ENCODE data around the gene IL36RN.

The IL36RN gene

DNA sequence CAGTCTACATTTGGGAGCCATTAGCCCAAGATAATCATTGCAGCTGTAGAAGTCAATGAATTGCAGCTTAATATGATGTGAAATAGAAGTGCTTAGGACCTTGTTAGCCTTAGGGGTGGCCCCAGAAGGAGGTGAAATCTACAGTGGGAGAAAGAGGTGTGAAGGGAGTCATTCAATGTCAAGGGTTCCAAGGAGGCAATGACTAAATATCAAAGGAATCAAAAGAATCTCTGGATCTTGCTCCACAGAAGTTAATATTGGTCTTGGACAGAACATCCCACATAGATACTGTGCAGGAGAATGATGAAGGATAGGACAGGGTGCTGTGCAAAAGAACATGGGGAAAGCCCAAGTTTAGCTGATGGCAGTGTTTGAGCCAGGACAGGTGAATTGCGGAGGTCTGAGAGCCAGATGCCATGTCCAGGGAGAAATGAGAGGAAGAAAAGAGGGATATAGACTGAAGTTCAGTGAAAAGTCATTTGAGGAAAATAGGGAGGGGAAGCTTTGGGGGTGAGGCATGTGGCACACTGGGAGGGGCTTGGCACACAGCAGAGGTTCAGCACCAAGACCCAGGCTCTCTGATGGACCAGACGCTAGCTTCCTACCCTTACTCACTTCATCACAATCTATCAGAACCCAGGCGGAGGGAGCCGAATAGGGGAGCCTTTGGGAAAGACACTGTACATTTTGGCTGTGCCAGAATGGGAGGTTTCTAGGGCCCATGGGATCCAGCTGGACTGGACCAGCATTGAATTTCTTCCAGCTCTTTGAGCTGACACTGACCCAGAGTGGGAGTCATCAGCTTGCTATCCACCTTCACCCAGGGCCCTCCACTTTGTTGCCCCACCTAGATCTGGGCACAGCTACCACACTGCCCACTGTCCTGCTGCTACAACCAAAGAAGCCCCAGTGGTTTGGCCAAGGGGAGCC, 10.9 kb downstream of the IL36RN start:
- no peak for DNase-seq (ENCODE audit: low read depth)
- TF ChIP-seq, protein P1, sequence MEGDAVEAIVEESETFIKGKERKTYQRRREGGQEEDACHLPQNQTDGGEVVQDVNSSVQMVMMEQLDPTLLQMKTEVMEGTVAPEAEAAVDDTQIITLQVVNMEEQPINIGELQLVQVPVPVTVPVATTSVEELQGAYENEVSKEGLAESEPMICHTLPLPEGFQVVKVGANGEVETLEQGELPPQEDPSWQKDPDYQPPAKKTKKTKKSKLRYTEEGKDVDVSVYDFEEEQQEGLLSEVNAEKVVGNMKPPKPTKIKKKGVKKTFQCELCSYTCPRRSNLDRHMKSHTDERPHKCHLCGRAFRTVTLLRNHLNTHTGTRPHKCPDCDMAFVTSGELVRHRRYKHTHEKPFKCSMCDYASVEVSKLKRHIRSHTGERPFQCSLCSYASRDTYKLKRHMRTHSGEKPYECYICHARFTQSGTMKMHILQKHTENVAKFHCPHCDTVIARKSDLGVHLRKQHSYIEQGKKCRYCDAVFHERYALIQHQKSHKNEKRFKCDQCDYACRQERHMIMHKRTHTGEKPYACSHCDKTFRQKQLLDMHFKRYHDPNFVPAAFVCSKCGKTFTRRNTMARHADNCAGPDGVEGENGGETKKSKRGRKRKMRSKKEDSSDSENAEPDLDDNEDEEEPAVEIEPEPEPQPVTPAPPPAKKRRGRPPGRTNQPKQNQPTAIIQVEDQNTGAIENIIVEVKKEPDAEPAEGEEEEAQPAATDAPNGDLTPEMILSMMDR (conservative IDR thresholded peaks at IDR 0.05; ENCODE audit: control insufficient read depth, insufficient read depth, low read depth, low read length) = no peak

DNA sequence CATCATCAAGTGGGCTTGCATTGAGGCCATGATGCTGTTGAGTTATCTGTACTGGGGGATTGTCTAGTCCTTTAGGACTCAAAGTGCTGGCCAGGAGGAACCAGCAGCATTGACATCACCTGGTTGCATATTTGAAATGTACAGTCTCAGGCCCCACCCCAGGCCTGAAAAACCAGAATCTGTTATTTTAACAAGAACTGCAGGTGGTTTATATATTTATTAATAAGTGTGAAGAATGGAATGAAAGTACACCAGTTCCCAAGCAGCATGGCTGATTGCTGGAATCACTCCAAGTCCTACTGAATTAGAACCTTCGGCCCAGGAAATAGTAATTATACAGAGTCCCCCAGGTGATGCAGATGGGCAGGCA, 11.6 kb downstream of the IL36RN start:
- TF ChIP-seq, protein P1 (conservative IDR thresholded peaks at IDR 0.05; ENCODE audit: control insufficient read depth, insufficient read depth, low read depth, low read length) = no peak
- no peak for DNase-seq (ENCODE audit: low read depth)
- no peak overlapping the region for H3K4me3 ChIP-seq (ENCODE audit: control insufficient read depth, low read depth, low read length)

More for the DNA sequence above, 10.9 kb downstream of the IL36RN start:
- H3K4me3 ChIP-seq (ENCODE audit: control insufficient read depth, low read depth, low read length) = no peak overlapping the region

DNA sequence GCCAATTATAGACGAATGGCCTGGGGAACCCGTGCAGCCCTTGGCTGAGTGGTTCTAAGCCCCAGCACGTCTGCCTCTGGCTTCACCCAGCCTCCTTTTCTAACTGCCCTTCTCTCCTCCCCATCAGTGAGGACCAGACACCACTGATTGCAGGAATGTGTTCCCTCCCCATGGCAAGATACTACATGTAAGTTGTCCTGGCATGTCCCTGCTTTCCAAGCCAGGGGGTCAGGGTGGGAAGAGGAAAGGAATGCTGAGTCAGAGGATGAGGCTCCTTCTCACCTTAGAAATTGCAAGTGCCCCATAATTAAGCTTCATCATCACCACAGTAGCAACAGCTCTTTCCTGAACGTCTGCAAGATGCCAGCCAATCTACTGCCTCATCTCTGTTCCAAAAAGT, 13.6 kb downstream of the IL36RN start:
- no peak overlapping the region for H3K4me3 ChIP-seq (ENCODE audit: control insufficient read depth, low read depth, low read length)
- DNase-seq (ENCODE audit: low read depth) = no peak
- TF ChIP-seq, protein P1 (conservative IDR thresholded peaks at IDR 0.05; ENCODE audit: control insufficient read depth, insufficient read depth, low read depth, low read length) = no peak

DNA sequence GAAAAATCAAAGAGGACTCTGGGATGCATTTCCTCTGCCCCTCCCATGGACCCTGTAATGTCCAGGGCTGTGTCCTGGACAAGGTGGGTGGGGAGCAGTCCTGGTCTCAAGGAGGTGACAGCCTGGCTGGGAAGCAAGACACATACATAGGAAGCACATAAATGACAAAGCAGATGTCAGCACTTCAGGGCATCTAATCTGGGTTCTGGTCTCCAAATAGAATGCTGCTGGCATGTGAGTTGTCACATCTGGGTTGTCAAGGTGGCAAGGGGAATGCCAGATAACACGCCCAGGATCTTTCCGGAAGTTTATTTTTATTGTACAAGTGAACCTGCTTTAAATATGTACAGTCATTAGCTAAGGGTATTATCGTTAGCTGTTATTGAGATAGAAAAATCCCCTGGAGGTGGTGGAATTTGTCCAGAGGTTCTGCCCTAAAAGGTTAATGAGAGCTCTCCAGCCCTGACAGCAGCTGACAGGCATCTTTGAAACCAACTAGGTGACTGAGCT, 14.4 kb downstream of the IL36RN start:
- TF ChIP-seq, protein P1 (conservative IDR thresholded peaks at IDR 0.05; ENCODE audit: control insufficient read depth, insufficient read depth, low read depth, low read length) = no peak
- H3K4me3 ChIP-seq (ENCODE audit: control insufficient read depth, low read depth, low read length) = no peak overlapping the region
- DNase-seq (ENCODE audit: low read depth) = no peak

DNA sequence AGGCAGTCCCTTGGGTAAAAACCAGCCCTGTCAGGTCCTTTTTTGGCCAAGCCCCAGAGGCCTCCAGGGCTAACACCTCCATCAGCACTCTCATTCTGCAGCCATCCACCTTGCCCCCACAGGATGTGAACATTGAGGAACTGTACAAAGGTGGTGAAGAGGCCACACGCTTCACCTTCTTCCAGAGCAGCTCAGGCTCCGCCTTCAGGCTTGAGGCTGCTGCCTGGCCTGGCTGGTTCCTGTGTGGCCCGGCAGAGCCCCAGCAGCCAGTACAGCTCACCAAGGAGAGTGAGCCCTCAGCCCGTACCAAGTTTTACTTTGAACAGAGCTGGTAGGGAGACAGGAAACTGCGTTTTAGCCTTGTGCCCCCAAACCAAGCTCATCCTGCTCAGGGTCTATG, 16.0 kb downstream of the IL36RN start:
- H3K4me3 ChIP-seq (ENCODE audit: control insufficient read depth, low read depth, low read length) = no peak overlapping the region
- no peak for DNase-seq (ENCODE audit: low read depth)
- TF ChIP-seq, protein P1 (conservative IDR thresholded peaks at IDR 0.05; ENCODE audit: control insufficient read depth, insufficient read depth, low read depth, low read length) = no peak

DNA sequence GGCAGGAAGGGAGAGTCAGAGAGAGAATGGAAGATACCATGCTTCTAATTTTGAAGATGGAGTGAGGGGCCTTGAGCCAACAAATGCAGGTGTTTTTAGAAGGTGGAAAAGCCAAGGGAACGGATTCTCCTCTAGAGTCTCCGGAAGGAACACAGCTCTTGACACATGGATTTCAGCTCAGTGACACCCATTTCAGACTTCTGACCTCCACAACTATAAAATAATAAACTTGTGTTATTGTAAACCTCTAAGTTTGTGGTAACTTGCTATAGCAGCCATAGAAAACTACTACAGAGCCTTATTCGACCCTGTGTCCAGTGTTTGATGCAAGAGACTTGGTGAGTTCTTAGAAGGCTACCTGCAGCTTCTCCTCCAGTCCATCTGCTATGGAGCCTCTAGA, 16.6 kb downstream of the IL36RN start:
- DNase-seq (ENCODE audit: low read depth) = no peak
- no peak overlapping the region for H3K4me3 ChIP-seq (ENCODE audit: control insufficient read depth, low read depth, low read length)
- TF ChIP-seq, protein P1 (conservative IDR thresholded peaks at IDR 0.05; ENCODE audit: control insufficient read depth, insufficient read depth, low read depth, low read length) = no peak

Data from fibroblast of mammary gland (primary cell).